NCI-H1436 (cell line): ENCODE results near the gene POLR1H.

ENCODE experiments used
- DNase-seq: peaks from one replicate; lab custom pipeline; 2025; lab: John Stamatoyannopoulos, UW

Gene POLR1H

GRCh38 chr6:30062471-30063178 lies 1.6 kb downstream of the POLR1H start:
- DNase-seq = no peak

- no peak for DNase-seq
Measured at GRCh38 chr6:30063315-30063714, 2.2 kb downstream of the POLR1H start.

- DNase-seq = no peak
Measured at GRCh38 chr6:30066082-30066481, 5.0 kb downstream of the POLR1H start.

- DNase-seq = peak; percentile 98
Measured at GRCh38 chr6:30066577-30067459, 5.8 kb downstream of the POLR1H start, which contains the start of gene PPP1R11. TSS of gene PPP1R11 (plus strand) at chr6:30067198. CDS start at chr6:30067411, 213 bp downstream.

GRCh38 chr6:30067460-30068139 lies 6.5 kb downstream of the POLR1H start:
- DNase-seq = no peak

- DNase-seq = no peak
Measured at GRCh38 chr6:30071081-30071818, 10.2 kb downstream of the POLR1H start.

GRCh38 chr6:30071858-30072257 lies 10.8 kb downstream of the POLR1H start:
- no peak for DNase-seq

- DNase-seq = no peak
Measured at GRCh38 chr6:30073489-30074235, 12.6 kb downstream of the POLR1H start.

GRCh38 chr6:30074331-30075093 lies 13.4 kb downstream of the POLR1H start:
- no peak for DNase-seq

- no peak for DNase-seq
Measured at GRCh38 chr6:30075094-30075789, 14.2 kb downstream of the POLR1H start, which contains the start of gene RNF39. TSS of gene RNF39 (minus strand) at chr6:30075769. CDS start at chr6:30075585, 184 bp downstream.

- no peak for DNase-seq
Measured at GRCh38 chr6:30075790-30076732, 15.0 kb downstream of the POLR1H start.

GRCh38 chr6:30077218-30077617 lies 16.2 kb downstream of the POLR1H start:
- DNase-seq = no peak

- no peak for DNase-seq
Measured at GRCh38 chr6:30087876-30088275, 26.8 kb downstream of the POLR1H start.

GRCh38 chr6:30091577-30092381 lies 30.7 kb downstream of the POLR1H start:
- DNase-seq = no peak

GRCh38 chr6:30092852-30093543 lies 31.9 kb downstream of the POLR1H start:
- no peak for DNase-seq

GRCh38 chr6:30093951-30094661 lies 33.0 kb downstream of the POLR1H start:
- no peak for DNase-seq
